Measurements from ENCODE around the gene ABCD2.

Gene ABCD2

GRCh38 chr12:39595928-39596327 lies 23.7 kb downstream of the ABCD2 start:
- H3K9ac ChIP-seq (ENCODE audit: low read depth, low read length, poor library complexity, severe bottlenecking): no peak overlapping the region
- no peaks in the 10 kb centered on the region for H3K79me2 ChIP-seq (ENCODE audit: insufficient read depth, low read length)
- no peaks in the 10 kb centered on the region for H3K4me1 ChIP-seq (ENCODE audit: insufficient read depth, low read length, poor library complexity, severe bottlenecking)
- no peak overlapping the region for H3K4me3 ChIP-seq (ENCODE audit: low read length, poor library complexity, severe bottlenecking)
- H3K4me2 ChIP-seq (ENCODE audit: low read depth, low read length, poor library complexity, severe bottlenecking): no peak overlapping the region
- no peaks in the 10 kb centered on the region for H3K27me3 ChIP-seq (ENCODE audit: insufficient read depth, low read length, poor library complexity, severe bottlenecking)
- no peaks in the 10 kb centered on the region for H3K9me2 ChIP-seq (replicated peaks; ENCODE audit: low read depth, low read length)
- H3K36me3 ChIP-seq (ENCODE audit: insufficient read depth, low read length): no peaks in the 10 kb centered on the region
- TF ChIP-seq CTCF (conservative IDR thresholded peaks at IDR 0.05; ENCODE audit: low read length) (no peak), EZH2phosphoT487 (IDR thresholded peaks at IDR 0.05; ENCODE audit: borderline replicate concordance) (no peak)
- H3K9me3 ChIP-seq (ENCODE audit: insufficient read depth, low read depth, low read length): no peaks in the 10 kb centered on the region
- H4K20me1 ChIP-seq (ENCODE audit: insufficient read depth, low read length, poor library complexity, severe bottlenecking): no peaks in the 10 kb centered on the region
- H2AFZ ChIP-seq (ENCODE audit: low read length): no peak overlapping the region
- H3F3A ChIP-seq (ENCODE audit: low read depth): no peaks in the 10 kb centered on the region

GRCh38 chr12:39592295-39592694 lies 27.3 kb downstream of the ABCD2 start:
- Histone ChIP-seq H3K4me2 (ENCODE audit: low read depth, low read length, poor library complexity, severe bottlenecking) (no peak overlapping the region), H3K9ac (ENCODE audit: low read depth, low read length, poor library complexity, severe bottlenecking) (no peak overlapping the region)

GRCh38 chr12:39588348-39588747 lies 31.3 kb downstream of the ABCD2 start:
- H3K9me3 ChIP-seq (ENCODE audit: insufficient read depth, low read depth, low read length): no peaks in the 10 kb centered on the region
- no peaks in the 10 kb centered on the region for H3K27me3 ChIP-seq (ENCODE audit: insufficient read depth, low read length, poor library complexity, severe bottlenecking)
- no peaks in the 10 kb centered on the region for H3F3A ChIP-seq (ENCODE audit: low read depth)
- H3K9ac ChIP-seq (ENCODE audit: low read depth, low read length, poor library complexity, severe bottlenecking): no peak overlapping the region
- H2AFZ ChIP-seq (ENCODE audit: low read length): no peak overlapping the region
- H3K4me1 ChIP-seq (ENCODE audit: insufficient read depth, low read length, poor library complexity, severe bottlenecking): no peaks in the 10 kb centered on the region
- H3K36me3 ChIP-seq (ENCODE audit: insufficient read depth, low read length): no peaks in the 10 kb centered on the region
- no peaks in the 10 kb centered on the region for H4K20me1 ChIP-seq (ENCODE audit: insufficient read depth, low read length, poor library complexity, severe bottlenecking)
- H3K9me2 ChIP-seq (replicated peaks; ENCODE audit: low read depth, low read length): no peaks in the 10 kb centered on the region
- no peak overlapping the region for H3K4me3 ChIP-seq (ENCODE audit: low read length, poor library complexity, severe bottlenecking)
- no peak for TF ChIP-seq EZH2phosphoT487 (IDR thresholded peaks at IDR 0.05; ENCODE audit: borderline replicate concordance)
- TF ChIP-seq CTCF (conservative IDR thresholded peaks at IDR 0.05; ENCODE audit: low read length): no peak
- no peak overlapping the region for H3K4me2 ChIP-seq (ENCODE audit: low read depth, low read length, poor library complexity, severe bottlenecking)
- H3K79me2 ChIP-seq (ENCODE audit: insufficient read depth, low read length): no peaks in the 10 kb centered on the region

More at GRCh38 chr12:39592295-39592694, 27.3 kb downstream of the ABCD2 start:
- Histone ChIP-seq H4K20me1 (ENCODE audit: insufficient read depth, low read length, poor library complexity, severe bottlenecking) (no peaks in the 10 kb centered on the region), H3F3A (ENCODE audit: low read depth) (no peaks in the 10 kb centered on the region), H3K9me3 (ENCODE audit: insufficient read depth, low read depth, low read length) (no peaks in the 10 kb centered on the region), H3K4me1 (ENCODE audit: insufficient read depth, low read length, poor library complexity, severe bottlenecking) (no peaks in the 10 kb centered on the region), H2AFZ (ENCODE audit: low read length) (no peak overlapping the region), H3K9me2 (replicated peaks; ENCODE audit: low read depth, low read length) (no peaks in the 10 kb centered on the region), H3K79me2 (ENCODE audit: insufficient read depth, low read length) (no peaks in the 10 kb centered on the region), H3K36me3 (ENCODE audit: insufficient read depth, low read length) (no peaks in the 10 kb centered on the region), H3K4me3 (ENCODE audit: low read length, poor library complexity, severe bottlenecking) (no peak overlapping the region), H3K27me3 (ENCODE audit: insufficient read depth, low read length, poor library complexity, severe bottlenecking) (no peaks in the 10 kb centered on the region)
- no peak for TF ChIP-seq CTCF (conservative IDR thresholded peaks at IDR 0.05; ENCODE audit: low read length)
- no peak for TF ChIP-seq EZH2phosphoT487 (IDR thresholded peaks at IDR 0.05; ENCODE audit: borderline replicate concordance)

Data from Loucy (cell line).